K562 (cell line): ENCODE data around the gene TLR1. TPM values are rescaled to one million over a fixed set of nuclear protein-coding genes. Genes with fewer than 3 reads are reported as not detected.
A peak's percentile ranks its signal among the peaks of the same experiment; 100 is the strongest.

Source experiments
- ATAC-seq: fragments of 200-7000 bp; cut with Tn5 transposase; 3 replicates; pipeline ENCODE4 v1.9.1; 2020; ENCODE audit warnings: moderate library complexity
- BruUV-seq: library from RNA; stranded (reverse); fragments of 400-500 nt; replicated peaks from 2 replicates; lab custom pipeline; 2021; lab: Mats Ljungman, UMichigan
- CTCF ChIA-PET: fragments of 300-600 bp; formaldehyde crosslinking; extraction: SDS; loops from one replicate; lab custom pipeline; 2021; ENCODE audit warnings: low intra/inter-chr PET ratio; lab: Yijun Ruan, JAX
- POLR2A ChIA-PET: fragments of 300-600, 350-650 bp; sonication (Branson Sonifier 250); formaldehyde crosslinking; extraction: SDS; loops from one replicate; lab custom pipeline; 2021; ENCODE audit warnings: antibody characterized with exemption, inconsistent platforms; lab: Yijun Ruan, JAX
- DNase-seq, 4 experiments: peaks; one replicate each; pipeline versions ENCODE4 v3.0.0 to v3.0.0-alpha.2; 2011 to 2018; ENCODE audit warnings: low spot score in 3 of 4, mixed read lengths in 3 of 4; ENCODE audit errors: extremely low read depth in 1 of 4
- FAIRE-seq: peaks from 2 replicates; lab custom pipeline; 2011; peaks lifted over from hg19 to GRCh38; lab: Jason Lieb, UNC
- H2AFZ ChIP-seq: 2 replicates; pipeline ENCODE4 v1.6.0; 2011; ENCODE audit warnings: low read depth, low read length, control low read depth, inconsistent platforms
- H3K27ac ChIP-seq: fragments of 200-600 bp; 3 replicates; pipeline ENCODE4 v1.8.0; 2011; ENCODE audit warnings: low read depth, mild to moderate bottlenecking, control low read depth, inconsistent platforms, low read length, moderate library complexity, mixed read lengths; ENCODE audit errors: extremely low read depth
- H3K27me3 ChIP-seq, 2 experiments: fragments of 300-600 bp in 1 of 2; 2 replicates in 1 of 2; 3 replicates in 1 of 2; pipeline versions ENCODE4 v1.6.0 to v1.8.0; 2011; ENCODE audit warnings: inconsistent platforms in 2 of 2, low read length in 2 of 2, mild to moderate bottlenecking in 1 of 2, mixed read lengths in 1 of 2, moderate library complexity in 1 of 2; ENCODE audit not compliant: control insufficient read depth in 2 of 2, insufficient read depth in 2 of 2
- H3K36me3 ChIP-seq: fragments of 300-600 bp; 3 replicates; pipeline ENCODE4 v1.8.0; 2011; ENCODE audit warnings: mild to moderate bottlenecking, low read length, inconsistent platforms; ENCODE audit not compliant: control insufficient read depth, insufficient read depth
- H3K4me1 ChIP-seq, 2 experiments: fragments of 200-600 bp in 1 of 2; replicated peaks in 1 of 2; 2 replicates in 1 of 2; 3 replicates in 1 of 2; pipeline versions ENCODE4 v1.5.1 to v1.8.0; 2011; ENCODE audit warnings: inconsistent platforms in 2 of 2, low read length in 2 of 2, mild to moderate bottlenecking in 1 of 2, mixed read lengths in 1 of 2, moderate library complexity in 1 of 2; ENCODE audit not compliant: control insufficient read depth in 2 of 2, insufficient read depth in 2 of 2
- H3K4me2 ChIP-seq: 2 replicates; pipeline ENCODE4 v1.6.1; 2011; ENCODE audit warnings: low read length, control low read depth, inconsistent platforms, mixed read lengths; ENCODE audit not compliant: insufficient read depth
- H3K4me3 ChIP-seq: fragments of 200-600 bp; sonication (generic), shearing (Covaris generic); 2 replicates; pipeline ENCODE4 v1.5.1; 2016; ENCODE audit warnings: control low read depth, inconsistent platforms
- H3K79me2 ChIP-seq: fragments of 200-600 bp; 3 replicates; pipeline ENCODE4 v1.8.0; 2011; ENCODE audit warnings: low read length, inconsistent platforms; ENCODE audit not compliant: control insufficient read depth, insufficient read depth
- H3K9ac ChIP-seq, 2 experiments: 2 replicates each; pipeline versions ENCODE4 v1.6.0 to v1.6.1; 2011; ENCODE audit warnings: low read depth in 2 of 2, low read length in 2 of 2, control low read depth in 1 of 2, inconsistent platforms in 1 of 2, mild to moderate bottlenecking in 1 of 2, mixed read lengths in 1 of 2; ENCODE audit not compliant: insufficient read depth in 1 of 2
- H3K9me1 ChIP-seq: one replicate; pipeline ENCODE4 v1.6.0; 2011; ENCODE audit warnings: inconsistent platforms, mild to moderate bottlenecking, low read length, moderate library complexity; ENCODE audit not compliant: control insufficient read depth, insufficient read depth
- H3K9me3 ChIP-seq: replicated peaks from 2 replicates; pipeline ENCODE4 v1.5.1; 2011; ENCODE audit warnings: low read depth, low read length, inconsistent platforms; ENCODE audit not compliant: control insufficient read depth, insufficient read depth
- H4K20me1 ChIP-seq: replicated peaks from 2 replicates; pipeline ENCODE4 v1.6.1; 2011; ENCODE audit warnings: low read length, inconsistent platforms, mixed read lengths; ENCODE audit not compliant: control insufficient read depth, insufficient read depth
- CEBPB ChIP-seq: fragments of 450-650 bp; IDR thresholded peaks from 2 replicates; pipeline ENCODE4 v1.6.1; 2016; ENCODE audit warnings: missing genetic modification characterization, missing compliant biosample characterization
- CEBPG ChIP-seq, 3 experiments: fragments of 200-800 bp in 1 of 3; sonication (Bioruptor generic) in 1 of 3; sonication (generic) in 1 of 3; formaldehyde crosslinking in 1 of 3; IDR thresholded peaks in 2 of 3; conservative IDR thresholded peaks in 1 of 3; 2 replicates each; pipeline versions ENCODE4 v1.6.1 to v1.8.0; 2016 to 2022; ENCODE audit warnings: missing compliant biosample characterization in 2 of 3, missing genetic modification characterization in 2 of 3, mild to moderate bottlenecking in 1 of 3, missing genetic modification reagents in 1 of 3
- FOXA1 ChIP-seq: fragments of 450-650 bp; IDR thresholded peaks from 2 replicates; pipeline ENCODE4 v1.6.1; 2016; ENCODE audit warnings: mild to moderate bottlenecking, borderline replicate concordance
- SMARCA4 ChIP-seq: fragments of 450-650 bp; IDR thresholded peaks from 2 replicates; pipeline ENCODE4 v1.6.1; 2016
- TCF3 ChIP-seq: sonication (generic); formaldehyde crosslinking; IDR thresholded peaks from 2 replicates; pipeline ENCODE4 v1.4.0; 2020; ENCODE audit warnings: mild to moderate bottlenecking, missing genetic modification reagents
- WGBS: fragments of 100-300 bp; shearing (Covaris generic); methylation state at CpG from one replicate; pipeline ENCODE4 v1.1.6; 2016; ENCODE audit warnings: low coverage, mixed read lengths; ENCODE audit not compliant: insufficient coverage; ENCODE audit errors: missing lambda C conversion rate; 5-methylcytosine and 5-hydroxymethylcytosine counted together
- in situ Hi-C: fragments of 300-500 bp; cut with MboI; formaldehyde crosslinking; loops from 4 replicates; pipeline ENCODE4 v1.15.0; 2018; ENCODE audit warnings: inconsistent platforms, mixed read lengths
- intact Hi-C: fragments of 100-400 bp; cut with micrococcal nuclease; formaldehyde crosslinking; loops from 2 replicates; pipeline ENCODE4 v1.14.2; 2022
- polyA plus RNA-seq, 8 experiments: library from polyadenylated mRNA; depleted of rRNA in 4 of 8; stranded (reverse) in 5 of 8; unstranded in 3 of 8; fragments of >200 nt; fragmentation: Nextera tagmentation in 2 of 8; fragmentation: Illumina TruSeq in 1 of 8; extraction: Ambion mirVana in 2 of 8; extraction: Trizol in 1 of 8; gene quantifications; 2 replicates each; pipeline versions ENCODE4 v1.2.1 to v1.2.3, GENCODE V29; 2011 to 2014; ENCODE audit warnings: inconsistent platforms in 1 of 8, missing spikeins in 1 of 8
- total RNA-seq, 7 experiments: library from RNA; depleted of rRNA in 6 of 7; stranded (reverse); fragments of >200 nt in 6 of 7; fragmentation: Illumina TruSeq in 2 of 7; extraction: Trizol in 2 of 7; gene quantifications; 2 replicates each; pipeline versions ENCODE4 v1.2.1 to v1.2.3, GENCODE V29; 2011 to 2021; ENCODE audit warnings: low replicate concordance in 1 of 7
- TF ChIP-seq, protein P1 (sequence below): fragments of 450-650 bp; formaldehyde crosslinking; IDR thresholded peaks from 2 replicates; pipeline ENCODE4 v1.4.0; 2020; ENCODE audit warnings: mild to moderate bottlenecking, moderate library complexity
- TF ChIP-seq, protein P2 (sequence below): IDR thresholded peaks from 2 replicates; pipeline ENCODE4 v1.6.1; 2016; ENCODE audit warnings: missing genetic modification characterization, missing compliant biosample characterization

The TLR1 gene
- total and polyA plus RNA-seq, 9 of the 15 experiments (the other 6 are each of a cell fraction or from before 2014, with no cell fraction given), result 0.11 to 0.49 (median 0.29) TPM

DNA sequence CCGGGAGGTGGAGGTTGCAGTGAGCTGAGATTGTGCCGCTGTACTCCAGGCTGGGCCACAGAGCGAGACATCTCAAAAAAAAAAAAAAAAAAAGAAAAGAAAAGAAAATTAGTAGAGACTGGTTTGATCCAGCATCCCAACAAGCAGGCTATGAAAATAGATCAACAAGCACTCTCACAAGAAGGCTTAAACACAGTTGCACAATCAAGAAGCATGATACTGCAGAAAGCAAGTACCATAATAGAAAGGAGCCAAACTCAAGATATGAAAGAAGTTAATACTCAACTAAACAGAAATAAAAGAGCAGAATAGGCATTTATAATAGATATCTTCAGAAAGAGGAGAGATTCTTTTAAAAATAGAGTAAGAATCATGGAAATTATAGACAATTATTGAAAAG lies 41.4 kb upstream of the TLR1 start:
- intact Hi-C loops (no loop called here), in situ Hi-C loops (no loop called here)
- no peak overlapping the region for H2AFZ ChIP-seq
- no peaks in the 10 kb centered on the region for H3K9me3 ChIP-seq
- WGBS, result 14% methylated on average over 3 of the region's 3 CpGs
- ChIA-PET CTCF (no interaction called here), POLR2A (no interaction called here)
- no peaks in the 10 kb centered on the region for H3K79me2 ChIP-seq
- H4K20me1 ChIP-seq, result no peaks in the 10 kb centered on the region
- H3K27ac ChIP-seq, result no peak overlapping the region
- H3K27me3 ChIP-seq, result peaks cover 2 to 11% of the 10 kb centered on the region in 2 experiments; a peak in 4 of 5 replicates
- ATAC-seq (no peak), FAIRE-seq (no peak), DNase-seq (no peak)
- BruUV-seq, result no TSS peak
- H3K4me1 ChIP-seq, result no peaks in the 10 kb centered on the region; a peak in 1 of 5 replicates
- no peak overlapping the region for H3K4me2 ChIP-seq
- TF ChIP-seq CEBPB, result peak; percentile 71
- TF ChIP-seq, protein P1, sequence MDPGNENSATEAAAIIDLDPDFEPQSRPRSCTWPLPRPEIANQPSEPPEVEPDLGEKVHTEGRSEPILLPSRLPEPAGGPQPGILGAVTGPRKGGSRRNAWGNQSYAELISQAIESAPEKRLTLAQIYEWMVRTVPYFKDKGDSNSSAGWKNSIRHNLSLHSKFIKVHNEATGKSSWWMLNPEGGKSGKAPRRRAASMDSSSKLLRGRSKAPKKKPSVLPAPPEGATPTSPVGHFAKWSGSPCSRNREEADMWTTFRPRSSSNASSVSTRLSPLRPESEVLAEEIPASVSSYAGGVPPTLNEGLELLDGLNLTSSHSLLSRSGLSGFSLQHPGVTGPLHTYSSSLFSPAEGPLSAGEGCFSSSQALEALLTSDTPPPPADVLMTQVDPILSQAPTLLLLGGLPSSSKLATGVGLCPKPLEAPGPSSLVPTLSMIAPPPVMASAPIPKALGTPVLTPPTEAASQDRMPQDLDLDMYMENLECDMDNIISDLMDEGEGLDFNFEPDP, result no peak
- TF ChIP-seq, protein P2, sequence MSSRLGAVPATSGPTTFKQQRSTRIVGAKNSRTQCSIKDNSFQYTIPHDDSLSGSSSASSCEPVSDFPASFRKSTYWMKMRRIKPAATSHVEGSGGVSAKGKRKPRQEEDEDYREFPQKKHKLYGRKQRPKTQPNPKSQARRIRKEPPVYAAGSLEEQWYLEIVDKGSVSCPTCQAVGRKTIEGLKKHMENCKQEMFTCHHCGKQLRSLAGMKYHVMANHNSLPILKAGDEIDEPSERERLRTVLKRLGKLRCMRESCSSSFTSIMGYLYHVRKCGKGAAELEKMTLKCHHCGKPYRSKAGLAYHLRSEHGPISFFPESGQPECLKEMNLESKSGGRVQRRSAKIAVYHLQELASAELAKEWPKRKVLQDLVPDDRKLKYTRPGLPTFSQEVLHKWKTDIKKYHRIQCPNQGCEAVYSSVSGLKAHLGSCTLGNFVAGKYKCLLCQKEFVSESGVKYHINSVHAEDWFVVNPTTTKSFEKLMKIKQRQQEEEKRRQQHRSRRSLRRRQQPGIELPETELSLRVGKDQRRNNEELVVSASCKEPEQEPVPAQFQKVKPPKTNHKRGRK (tag), result no peak
- no peak for TF ChIP-seq TCF3 (CRISPR knock-in tag)
- no peak for TF ChIP-seq SMARCA4
- TF ChIP-seq FOXA1, result no peak
- no peak for TF ChIP-seq CEBPG (CRISPR knock-in tag; IDR thresholded peaks at IDR 0.05)
- peak; percentile 15 to 44; a peak in 1 of 4 replicates for TF ChIP-seq CEBPG (tag; conservative IDR thresholded peaks at IDR 0.05 in 1 of 2, IDR thresholded peaks at IDR 0.05 in 1 of 2)
- no peak overlapping the region for H3K9ac ChIP-seq
- no peak overlapping the region for H3K4me3 ChIP-seq
- no peaks in the 10 kb centered on the region for H3K9me1 ChIP-seq
- H3K36me3 ChIP-seq, result no peaks in the 10 kb centered on the region
